Ovary (tissue), 3 donors: ENCODE data around the gene CHD9.

Experiments used
- CTCF ChIP-seq, 3 donors: fragments of 450-650 bp in 2 of 3; fragments of 200-600 bp in 1 of 3; IDR thresholded peaks; one replicate each; pipeline versions ENCODE4 v1.5.1 to v1.8.0; 2016 to 2022; ENCODE audit warnings: antibody characterized with exemption in 3 of 3, mild to moderate bottlenecking in 1 of 3
- EP300 ChIP-seq: sonication (generic); formaldehyde crosslinking; IDR thresholded peaks from one replicate; pipeline ENCODE4 v1.6.1; 2017; ENCODE audit warnings: antibody characterized with exemption
- POLR2A ChIP-seq: fragments of 450-650 bp; IDR thresholded peaks from one replicate; pipeline ENCODE4 v1.6.1; 2017; ENCODE audit warnings: antibody characterized with exemption, mild to moderate bottlenecking, moderate library complexity
- donor health status: DM: no; HTN: no; CAD: no.

- TF ChIP-seq CTCF (IDR thresholded peaks at IDR 0.05), result no peak
- no peak for TF ChIP-seq POLR2A
- no peak for TF ChIP-seq EP300
Observed at GRCh38 chr16:53232826-53233529, 178.2 kb downstream of the CHD9 start.
